Liver (tissue), 9 donors: ENCODE results near the gene EHBP1. TPM values are rescaled to one million over a fixed set of nuclear protein-coding genes. Genes with fewer than 3 reads are reported as not detected.

ENCODE experiments used
- DNase-seq: peaks from one replicate; pipeline ENCODE4 v3.0.0-alpha.2; 2017; ENCODE audit warnings: low spot score
- H3K27ac ChIP-seq, 2 donors: one replicate each; pipeline ENCODE4 v1.7.0; 2013; ENCODE audit warnings: inconsistent platforms in 2 of 2, low read length in 2 of 2, control low read depth in 1 of 2, low read depth in 1 of 2, mild to moderate bottlenecking in 1 of 2
- H3K27me3 ChIP-seq, 4 donors: one replicate each; pipeline versions ENCODE4 v1.6.1 to v1.7.0; 2013; ENCODE audit warnings: low read length in 3 of 4, inconsistent platforms in 1 of 4, mild to moderate bottlenecking in 1 of 4, moderate library complexity in 1 of 4; ENCODE audit not compliant: control insufficient read depth in 4 of 4, insufficient read depth in 4 of 4
- H3K36me3 ChIP-seq, 4 donors: one replicate each; pipeline versions ENCODE4 v1.6.1 to v1.7.0; 2013; ENCODE audit warnings: low read length in 3 of 4, mild to moderate bottlenecking in 3 of 4, low read depth in 1 of 4, moderate library complexity in 1 of 4; ENCODE audit not compliant: control insufficient read depth in 4 of 4, insufficient read depth in 3 of 4
- H3K4me1 ChIP-seq, 4 donors: one replicate each; pipeline versions ENCODE4 v1.6.1 to v1.7.0; 2013; ENCODE audit warnings: low read length in 3 of 4, mild to moderate bottlenecking in 3 of 4, moderate library complexity in 1 of 4; ENCODE audit not compliant: control insufficient read depth in 4 of 4, insufficient read depth in 4 of 4
- H3K4me3 ChIP-seq, 3 donors: one replicate each; pipeline versions ENCODE4 v1.6.1 to v1.7.0; 2013; ENCODE audit warnings: low read length in 3 of 3, control low read depth in 1 of 3, low read depth in 1 of 3, mild to moderate bottlenecking in 1 of 3
- H3K9ac ChIP-seq, 2 donors: one replicate each; pipeline ENCODE4 v1.7.0; 2013; ENCODE audit warnings: low read length in 2 of 2, mild to moderate bottlenecking in 2 of 2, moderate library complexity in 2 of 2, control low read depth in 1 of 2, low read depth in 1 of 2
- H3K9me3 ChIP-seq, 4 donors: one replicate each; pipeline versions ENCODE4 v1.6.1 to v1.7.0; 2013; ENCODE audit warnings: low read length in 3 of 4; ENCODE audit not compliant: control insufficient read depth in 4 of 4
- EGR1 ChIP-seq, 2 donors: IDR thresholded peaks; 2 replicates each; pipeline ENCODE4 v1.6.1; 2016 to 2018; ENCODE audit warnings: antibody characterized with exemption in 2 of 2, low read depth in 2 of 2
- FOXA1 ChIP-seq: IDR thresholded peaks from 2 replicates; pipeline ENCODE4 v1.6.1; 2016; ENCODE audit warnings: antibody characterized with exemption
- FOXA2 ChIP-seq: IDR thresholded peaks from 2 replicates; pipeline ENCODE4 v1.6.1; 2016; ENCODE audit warnings: antibody characterized with exemption
- GABPA ChIP-seq, 2 donors: IDR thresholded peaks in 1 of 2; conservative IDR thresholded peaks in 1 of 2; 2 replicates each; pipeline ENCODE4 v1.6.1; 2016; ENCODE audit warnings: antibody characterized with exemption in 2 of 2, mild to moderate bottlenecking in 1 of 2, moderate library complexity in 1 of 2
- HNF4G ChIP-seq: IDR thresholded peaks from 2 replicates; pipeline ENCODE4 v1.6.1; 2016; ENCODE audit warnings: antibody characterized with exemption
- NR2F2 ChIP-seq: IDR thresholded peaks from 2 replicates; pipeline ENCODE4 v1.6.1; 2016; ENCODE audit warnings: antibody characterized with exemption
- RAD21 ChIP-seq, 2 donors: IDR thresholded peaks; 2 replicates each; pipeline ENCODE4 v1.6.1; 2016; ENCODE audit warnings: antibody characterized with exemption in 2 of 2, mild to moderate bottlenecking in 2 of 2
- RXRA ChIP-seq, 2 donors: IDR thresholded peaks; 2 replicates each; pipeline ENCODE4 v1.6.1; 2017 to 2018; ENCODE audit warnings: antibody characterized with exemption in 2 of 2, mild to moderate bottlenecking in 1 of 2
- SP1 ChIP-seq: IDR thresholded peaks from 2 replicates; pipeline ENCODE4 v1.6.1; 2018; ENCODE audit warnings: antibody characterized with exemption, mild to moderate bottlenecking
- YY1 ChIP-seq: IDR thresholded peaks from 2 replicates; pipeline ENCODE4 v1.6.1; 2016; ENCODE audit warnings: antibody characterized with exemption, mild to moderate bottlenecking
- WGBS: extraction: QIAGEN DNeasy Blood & Tissue Kit; methylation state at CpG from one replicate; pipeline ENCODE4 v1.1.7; 2013; 5-methylcytosine and 5-hydroxymethylcytosine counted together
- polyA plus RNA-seq, 2 donors: library from polyadenylated mRNA; stranded (reverse) in 1 of 2; unstranded in 1 of 2; fragments of 200-250 nt in 1 of 2; fragments of >200 nt in 1 of 2; fragmentation: Nextera tagmentation in 1 of 2; extraction: Ambion mirVana in 1 of 2; gene quantifications; one replicate each; pipeline versions ENCODE4 v1.2.1 to v1.2.3, GENCODE V29; 2013 to 2015
- total RNA-seq, 2 donors: library from RNA; depleted of rRNA; stranded (reverse); fragments of >200 nt; gene quantifications; one replicate each; pipeline ENCODE4 v1.2.3, GENCODE V29; 2014
- TF ChIP-seq, protein P1 (sequence below): IDR thresholded peaks from 2 replicates; pipeline ENCODE4 v1.6.1; 2016; ENCODE audit warnings: antibody characterized with exemption
- TF ChIP-seq, protein P2 (sequence below): fragments of 150-350 bp; IDR thresholded peaks from 2 replicates; pipeline ENCODE4 v1.5.1; 2017; ENCODE audit warnings: improper control_type of control experiment, low read depth, low read length; ENCODE audit not compliant: missing input control
- TF ChIP-seq, protein P3 (sequence below): IDR thresholded peaks from 2 replicates; pipeline ENCODE4 v1.6.1; 2016; ENCODE audit warnings: antibody characterized with exemption
- donor health status: healthy.
- donor health status: healthy.
- donor health status: healthy.
- donor health status: healthy.
- donor health status: healthy.

EHBP1 gene
- total and polyA plus RNA-seq, 4 donors, result 16.6 to 85.8 (median 24.4) TPM

DNA sequence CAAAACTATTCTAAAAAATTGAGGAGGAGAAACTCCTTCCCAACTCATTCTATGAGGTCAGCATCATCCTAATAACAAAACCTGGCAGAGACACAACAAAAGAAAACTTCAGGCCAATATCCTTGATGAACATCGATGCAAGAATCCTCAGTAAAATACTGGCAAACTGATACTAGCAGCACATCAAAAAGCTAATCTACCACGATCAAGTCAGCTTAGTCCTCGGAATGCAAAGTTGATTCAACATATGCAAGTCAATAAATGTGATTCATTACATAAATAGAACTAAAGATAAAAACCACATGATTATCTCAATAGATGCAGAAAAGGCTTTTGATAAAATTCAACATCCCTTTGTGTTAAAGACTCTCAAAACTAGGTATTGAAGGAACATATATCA, 63.1 kb downstream of the EHBP1 start:
- DNase-seq, result no peak
- Histone ChIP-seq H3K9ac (no peak overlapping the region), H3K4me1 (peaks cover 0 to under 1% (median 0%) of the 10 kb centered on the region in 4 donors), H3K36me3 (peaks cover 0 to 3% (median under 1%) of the 10 kb centered on the region in 4 donors), H3K9me3 (no peaks in the 10 kb centered on the region), H3K4me3 (no peak overlapping the region), H3K27me3 (no peaks in the 10 kb centered on the region), H3K27ac (no peak overlapping the region)
- no peak for TF ChIP-seq RAD21 (IDR thresholded peaks at IDR 0.05)
- TF ChIP-seq, protein P1, sequence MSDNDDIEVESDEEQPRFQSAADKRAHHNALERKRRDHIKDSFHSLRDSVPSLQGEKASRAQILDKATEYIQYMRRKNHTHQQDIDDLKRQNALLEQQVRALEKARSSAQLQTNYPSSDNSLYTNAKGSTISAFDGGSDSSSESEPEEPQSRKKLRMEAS, result no peak
- no peak for TF ChIP-seq FOXA1
- TF ChIP-seq RXRA (IDR thresholded peaks at IDR 0.05), result no peak
- TF ChIP-seq SP1, result no peak
- TF ChIP-seq YY1, result no peak
- TF ChIP-seq NR2F2, result no peak
- no peak for TF ChIP-seq FOXA2
- no peak for TF ChIP-seq EGR1 (IDR thresholded peaks at IDR 0.05; ENCODE audit: low read depth in 2 of 2)
- TF ChIP-seq, protein P2, sequence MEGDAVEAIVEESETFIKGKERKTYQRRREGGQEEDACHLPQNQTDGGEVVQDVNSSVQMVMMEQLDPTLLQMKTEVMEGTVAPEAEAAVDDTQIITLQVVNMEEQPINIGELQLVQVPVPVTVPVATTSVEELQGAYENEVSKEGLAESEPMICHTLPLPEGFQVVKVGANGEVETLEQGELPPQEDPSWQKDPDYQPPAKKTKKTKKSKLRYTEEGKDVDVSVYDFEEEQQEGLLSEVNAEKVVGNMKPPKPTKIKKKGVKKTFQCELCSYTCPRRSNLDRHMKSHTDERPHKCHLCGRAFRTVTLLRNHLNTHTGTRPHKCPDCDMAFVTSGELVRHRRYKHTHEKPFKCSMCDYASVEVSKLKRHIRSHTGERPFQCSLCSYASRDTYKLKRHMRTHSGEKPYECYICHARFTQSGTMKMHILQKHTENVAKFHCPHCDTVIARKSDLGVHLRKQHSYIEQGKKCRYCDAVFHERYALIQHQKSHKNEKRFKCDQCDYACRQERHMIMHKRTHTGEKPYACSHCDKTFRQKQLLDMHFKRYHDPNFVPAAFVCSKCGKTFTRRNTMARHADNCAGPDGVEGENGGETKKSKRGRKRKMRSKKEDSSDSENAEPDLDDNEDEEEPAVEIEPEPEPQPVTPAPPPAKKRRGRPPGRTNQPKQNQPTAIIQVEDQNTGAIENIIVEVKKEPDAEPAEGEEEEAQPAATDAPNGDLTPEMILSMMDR, result no peak
- TF ChIP-seq, protein P3, sequence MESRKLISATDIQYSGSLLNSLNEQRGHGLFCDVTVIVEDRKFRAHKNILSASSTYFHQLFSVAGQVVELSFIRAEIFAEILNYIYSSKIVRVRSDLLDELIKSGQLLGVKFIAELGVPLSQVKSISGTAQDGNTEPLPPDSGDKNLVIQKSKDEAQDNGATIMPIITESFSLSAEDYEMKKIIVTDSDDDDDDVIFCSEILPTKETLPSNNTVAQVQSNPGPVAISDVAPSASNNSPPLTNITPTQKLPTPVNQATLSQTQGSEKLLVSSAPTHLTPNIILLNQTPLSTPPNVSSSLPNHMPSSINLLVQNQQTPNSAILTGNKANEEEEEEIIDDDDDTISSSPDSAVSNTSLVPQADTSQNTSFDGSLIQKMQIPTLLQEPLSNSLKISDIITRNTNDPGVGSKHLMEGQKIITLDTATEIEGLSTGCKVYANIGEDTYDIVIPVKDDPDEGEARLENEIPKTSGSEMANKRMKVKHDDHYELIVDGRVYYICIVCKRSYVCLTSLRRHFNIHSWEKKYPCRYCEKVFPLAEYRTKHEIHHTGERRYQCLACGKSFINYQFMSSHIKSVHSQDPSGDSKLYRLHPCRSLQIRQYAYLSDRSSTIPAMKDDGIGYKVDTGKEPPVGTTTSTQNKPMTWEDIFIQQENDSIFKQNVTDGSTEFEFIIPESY, result no peak
- no peak for TF ChIP-seq GABPA (IDR thresholded peaks at IDR 0.05 in 1 of 2, conservative IDR thresholded peaks at IDR 0.05 in 1 of 2)
- TF ChIP-seq HNF4G, result no peak
- 90% methylated on average over 3 of the region's 3 CpGs for WGBS

GRCh38 chr2:62770629-62771028, 65.1 kb downstream of the EHBP1 start:
- H3K4me3 ChIP-seq, result no peak overlapping the region
- TF ChIP-seq FOXA2 (no peak), RAD21 (IDR thresholded peaks at IDR 0.05) (no peak), EGR1 (IDR thresholded peaks at IDR 0.05; ENCODE audit: low read depth in 2 of 2) (no peak)
- TF ChIP-seq, protein P2, result no peak
- H3K9me3 ChIP-seq, result no peaks in the 10 kb centered on the region
- peaks cover 1 to 14% (median 10%) of the 10 kb centered on the region in 4 donors for H3K4me1 ChIP-seq
- no peak overlapping the region for H3K9ac ChIP-seq
- peaks cover 0 to 3% (median under 1%) of the 10 kb centered on the region in 4 donors for H3K36me3 ChIP-seq
- H3K27ac ChIP-seq, result no peak overlapping the region
- no peak for DNase-seq
- H3K27me3 ChIP-seq, result no peaks in the 10 kb centered on the region
- 74% methylated on average over 4 of the region's 4 CpGs for WGBS
